GM10847 (cell line): ENCODE results near the gene SPRY1.

Experiments
- POLR2A ChIP-seq: IDR thresholded peaks from 2 replicates; pipeline ENCODE4 v1.6.1; 2011; ENCODE audit not compliant: insufficient read length; ENCODE audit errors: extremely low read depth

Gene SPRY1, protein sequence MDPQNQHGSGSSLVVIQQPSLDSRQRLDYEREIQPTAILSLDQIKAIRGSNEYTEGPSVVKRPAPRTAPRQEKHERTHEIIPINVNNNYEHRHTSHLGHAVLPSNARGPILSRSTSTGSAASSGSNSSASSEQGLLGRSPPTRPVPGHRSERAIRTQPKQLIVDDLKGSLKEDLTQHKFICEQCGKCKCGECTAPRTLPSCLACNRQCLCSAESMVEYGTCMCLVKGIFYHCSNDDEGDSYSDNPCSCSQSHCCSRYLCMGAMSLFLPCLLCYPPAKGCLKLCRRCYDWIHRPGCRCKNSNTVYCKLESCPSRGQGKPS

DNA sequence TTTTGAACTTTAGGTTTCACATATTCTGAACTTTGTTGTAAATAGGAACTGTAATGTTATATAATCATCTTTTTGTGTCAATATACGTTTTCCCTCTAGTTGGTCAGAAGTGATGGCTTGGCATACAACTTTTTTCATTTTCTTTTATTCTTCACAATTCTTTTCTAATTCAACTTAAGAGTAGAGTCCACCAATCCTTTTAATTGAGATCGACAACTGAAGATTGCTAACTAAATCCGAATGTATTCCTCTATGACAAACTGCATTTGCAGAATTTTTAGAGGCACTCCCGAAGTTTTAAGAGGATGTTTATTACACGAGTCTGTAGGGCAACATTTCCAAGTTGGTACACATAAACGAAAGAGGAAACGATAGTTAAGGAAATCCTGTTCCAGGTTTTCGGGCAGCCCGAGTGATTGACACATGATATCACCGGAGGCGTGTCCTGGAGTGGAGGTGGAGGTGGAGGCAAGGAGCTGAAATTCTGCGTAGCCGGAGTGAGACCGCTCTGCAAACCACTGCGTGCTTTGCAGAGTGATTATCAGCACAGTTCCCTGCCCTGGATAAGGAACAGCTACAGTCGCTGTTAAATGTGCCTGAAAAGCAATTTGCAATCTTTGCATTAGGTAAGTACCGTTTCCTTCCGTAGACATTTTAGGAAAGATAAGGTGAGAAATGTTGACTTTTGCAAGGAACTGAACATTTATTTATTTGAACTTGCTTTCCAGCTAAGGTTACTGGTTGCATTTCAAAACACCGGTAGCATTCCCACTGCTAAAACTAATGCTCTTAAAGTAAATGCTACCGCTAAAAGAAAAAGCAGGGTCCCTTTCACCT lies at the start of gene SPRY1:
Gene SPRY1 (plus strand): TSS at position 489 of the 837 bp plus-strand sequence. CDS start 4,797 bp downstream, outside the sequence.
- TF ChIP-seq POLR2A = no peak

DNA sequence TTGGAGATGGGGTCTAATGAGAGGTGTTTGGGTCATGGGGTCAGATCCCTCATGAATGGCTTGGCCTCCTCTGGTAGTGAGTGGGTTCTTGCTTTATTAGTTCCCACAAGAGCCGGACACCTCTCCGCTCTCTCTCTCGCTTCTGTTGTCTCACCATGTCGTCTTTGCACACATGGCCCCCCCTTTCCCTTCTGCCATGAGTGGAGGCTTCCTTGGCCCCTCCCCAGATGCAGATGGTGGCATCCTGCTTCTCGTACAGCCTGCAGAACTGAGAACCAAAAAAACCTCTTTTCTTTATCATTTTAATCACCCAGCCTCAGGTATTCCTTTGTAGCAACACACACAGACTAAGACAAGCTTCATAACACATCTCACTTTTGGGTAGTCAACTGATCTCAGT lies 49.6 kb upstream of the SPRY1 start:
- no peak for TF ChIP-seq POLR2A

DNA sequence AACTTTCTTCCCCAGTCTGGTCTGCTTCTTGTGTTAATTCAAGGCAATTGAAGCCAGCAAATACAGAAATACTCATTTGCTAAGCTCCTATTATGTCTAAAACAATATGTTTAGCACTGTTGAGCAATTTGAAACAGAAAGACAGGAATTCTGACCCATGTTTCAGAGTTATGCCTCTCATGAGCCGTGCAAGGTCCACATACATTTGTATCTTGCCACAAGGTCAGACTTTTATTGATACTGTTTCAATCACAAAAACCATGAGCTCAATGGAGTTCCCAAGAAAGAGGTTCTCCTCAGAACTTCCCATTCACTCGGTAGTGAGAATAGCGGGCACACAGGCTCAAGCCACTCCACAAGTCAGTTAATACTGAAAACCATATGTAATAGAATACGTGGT lies 47.6 kb upstream of the SPRY1 start:
- TF ChIP-seq POLR2A = no peak

DNA sequence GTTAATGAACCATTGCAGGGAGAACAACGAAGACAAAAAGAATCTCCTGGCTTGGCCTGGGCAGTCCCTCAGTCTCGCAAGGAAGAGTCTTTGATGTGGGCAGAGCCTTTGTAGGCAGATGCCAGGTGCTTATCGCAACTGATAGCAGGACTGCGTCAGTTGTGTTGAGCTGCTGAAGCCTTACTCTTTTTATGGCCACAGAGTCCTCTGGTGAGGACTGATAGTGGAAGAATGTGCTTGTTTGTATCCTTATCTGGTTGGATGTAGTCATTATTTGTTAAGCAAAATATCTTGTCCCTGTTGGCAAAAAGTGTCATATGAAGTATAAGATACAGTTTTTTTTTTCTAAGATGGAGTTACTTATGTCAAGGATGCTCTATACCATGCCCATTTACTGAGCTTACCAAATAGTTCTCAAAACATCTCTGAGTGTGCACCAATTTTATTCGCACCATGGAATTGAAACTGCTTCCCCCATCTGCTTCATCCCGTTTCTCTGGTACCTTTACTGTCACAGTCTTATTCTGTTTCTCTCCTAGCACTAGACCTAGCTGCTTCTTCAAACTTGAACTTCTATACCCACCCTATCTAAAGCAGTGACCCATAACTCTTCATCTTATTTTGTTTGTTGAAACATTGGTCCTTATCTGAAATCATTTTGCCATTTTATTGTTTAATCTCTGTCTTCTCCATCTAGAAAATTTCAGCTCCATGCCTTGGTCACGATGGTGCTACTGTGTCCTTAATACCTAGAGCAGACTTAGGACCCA lies 47.0 kb upstream of the SPRY1 start:
- no peak for TF ChIP-seq POLR2A

DNA sequence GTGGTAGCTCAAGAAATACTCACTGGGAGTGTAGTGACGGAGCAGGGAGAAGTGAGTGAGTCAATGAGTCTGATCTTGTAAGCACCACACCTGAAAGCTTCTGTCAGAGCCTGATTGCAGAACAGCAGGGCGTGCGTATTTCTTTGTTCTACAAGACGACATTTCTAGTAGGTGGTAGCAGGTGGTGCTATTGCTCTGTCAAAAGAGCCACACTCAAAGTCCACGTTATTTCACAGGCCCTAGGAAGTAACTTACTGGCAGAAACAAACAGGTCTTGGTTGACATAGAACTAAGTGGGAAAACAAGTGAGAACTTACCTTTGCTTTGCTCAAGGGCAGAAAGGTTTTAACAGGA lies 46.4 kb upstream of the SPRY1 start:
- TF ChIP-seq POLR2A = no peak

DNA sequence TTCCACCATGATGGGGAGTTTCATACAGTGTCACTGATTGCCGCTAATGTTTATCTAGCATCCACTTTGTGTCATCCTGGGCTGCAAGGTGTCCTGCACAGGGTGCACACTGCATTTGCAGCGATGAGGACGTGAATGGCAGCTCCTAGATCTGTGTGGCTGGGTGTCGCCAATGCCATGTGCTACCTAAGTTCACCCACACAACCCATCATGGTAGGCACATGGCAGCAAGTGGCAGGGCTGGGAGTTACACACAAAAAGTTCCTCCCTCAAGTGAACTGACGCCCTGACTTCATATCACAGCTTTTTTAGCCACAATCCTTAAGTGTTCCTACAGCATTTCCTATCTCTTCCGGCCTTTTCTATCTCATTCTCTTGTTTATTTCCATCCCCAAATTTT lies 45.9 kb upstream of the SPRY1 start:
- no peak for TF ChIP-seq POLR2A

DNA sequence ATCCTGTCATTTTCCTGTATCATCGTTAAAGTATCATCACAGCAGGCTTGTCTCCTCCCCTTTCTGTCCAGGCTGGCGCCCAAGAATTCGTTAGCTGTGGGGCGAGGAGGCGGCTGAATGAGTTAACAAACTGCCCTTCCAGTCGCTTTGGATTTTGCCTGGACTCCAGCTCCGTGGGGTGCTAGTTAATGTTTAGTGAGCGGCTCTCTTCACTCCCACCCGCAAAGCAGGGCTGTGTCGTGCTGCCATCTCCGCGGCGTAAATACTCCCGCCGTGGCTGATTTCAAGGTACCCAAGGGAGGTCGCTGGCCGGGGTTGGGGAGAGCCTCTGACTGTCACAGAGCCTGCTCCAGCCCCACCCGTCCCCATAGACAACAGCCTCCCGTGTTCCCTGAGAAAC lies 44.9 kb upstream of the SPRY1 start:
- no peak for TF ChIP-seq POLR2A

DNA sequence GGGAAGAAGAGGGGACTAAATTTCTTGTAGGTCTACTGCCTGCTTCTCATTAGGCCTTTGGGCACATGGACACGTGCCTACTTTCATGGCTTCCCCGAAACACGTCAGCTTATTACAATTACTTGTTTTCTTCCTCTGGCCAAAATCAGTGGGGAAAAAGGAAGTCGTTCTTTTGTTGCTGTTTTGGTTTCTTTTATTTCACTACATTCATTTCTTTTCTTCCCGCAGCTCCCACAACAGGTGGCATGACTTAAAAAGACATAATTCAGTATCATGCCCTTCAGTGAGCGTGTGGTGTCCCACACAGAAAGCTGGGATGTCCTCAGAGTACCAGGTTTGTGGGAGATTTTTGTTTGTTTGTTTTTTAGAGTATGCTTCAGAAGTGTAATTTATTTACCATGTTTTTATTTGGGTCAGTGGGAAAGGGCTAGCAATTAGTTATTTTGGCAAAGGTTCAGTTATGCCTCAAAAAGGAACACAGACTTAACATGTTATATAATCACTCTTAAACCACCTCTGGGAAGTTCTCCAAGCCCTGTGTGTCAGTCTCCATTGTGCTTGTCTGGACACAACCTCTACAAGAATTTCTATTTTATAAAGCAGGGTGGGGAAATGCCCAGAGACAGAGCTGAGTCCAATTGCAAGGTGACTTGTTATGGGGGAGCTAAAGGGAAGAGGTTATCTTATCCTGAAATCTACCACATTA lies 44.2 kb upstream of the SPRY1 start:
- TF ChIP-seq POLR2A = no peak

DNA sequence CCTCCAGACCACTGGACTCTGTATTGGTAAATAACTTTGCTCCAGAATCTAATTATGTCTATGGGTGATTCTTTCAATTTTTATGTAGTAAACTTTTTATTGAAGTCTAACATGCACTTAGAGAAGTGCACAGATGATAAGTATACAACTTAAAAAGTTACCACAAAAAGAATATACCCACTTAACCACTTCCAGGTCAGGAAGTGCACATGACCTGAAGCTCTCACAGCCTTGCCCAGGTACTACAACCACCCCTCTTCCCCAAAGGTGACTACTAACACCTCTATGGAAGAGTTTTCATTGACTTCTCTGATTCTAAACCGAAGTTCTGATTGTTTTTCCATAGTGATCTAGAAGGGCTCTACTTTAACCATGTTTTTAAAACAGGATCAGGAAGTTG lies 43.6 kb upstream of the SPRY1 start:
- TF ChIP-seq POLR2A = no peak

DNA sequence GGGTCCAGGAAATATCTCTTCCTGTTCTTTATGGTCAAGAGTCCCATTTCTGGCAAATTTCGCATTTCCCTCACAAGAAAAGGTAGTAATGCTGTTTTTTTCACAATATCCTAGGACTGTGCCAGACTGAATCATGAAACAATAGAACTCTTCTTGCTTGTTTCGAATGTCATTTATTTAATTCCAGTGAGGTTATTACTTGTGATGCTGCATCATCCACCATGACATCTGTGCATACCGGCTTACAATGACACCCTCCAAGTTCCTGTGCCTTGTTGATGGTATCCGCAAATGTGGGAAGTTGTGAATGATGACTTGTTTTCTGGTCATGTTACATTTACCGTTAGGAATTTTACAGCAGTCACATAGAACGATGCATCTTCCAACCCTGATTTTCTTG lies 42.9 kb upstream of the SPRY1 start:
- no peak for TF ChIP-seq POLR2A

DNA sequence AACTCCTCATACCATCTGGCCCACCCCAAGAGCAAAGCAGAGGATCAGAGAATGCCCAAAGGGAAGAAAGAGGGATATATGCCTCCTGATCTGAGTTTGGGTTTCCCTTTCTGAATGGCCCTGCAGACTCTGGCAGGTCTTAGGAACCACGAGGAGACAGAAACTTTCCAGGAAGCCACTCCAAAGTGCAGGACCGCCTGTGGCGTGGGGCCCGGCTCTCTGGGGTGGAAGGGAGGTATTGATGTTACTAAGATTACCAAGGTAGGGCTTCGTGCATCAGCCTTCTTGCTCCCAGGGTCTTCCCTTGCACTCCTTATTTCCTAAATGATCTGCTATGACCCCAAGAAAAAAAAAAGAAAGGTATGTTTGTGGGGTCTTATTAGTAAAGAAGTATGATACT lies 41.9 kb upstream of the SPRY1 start:
- no peak for TF ChIP-seq POLR2A

DNA sequence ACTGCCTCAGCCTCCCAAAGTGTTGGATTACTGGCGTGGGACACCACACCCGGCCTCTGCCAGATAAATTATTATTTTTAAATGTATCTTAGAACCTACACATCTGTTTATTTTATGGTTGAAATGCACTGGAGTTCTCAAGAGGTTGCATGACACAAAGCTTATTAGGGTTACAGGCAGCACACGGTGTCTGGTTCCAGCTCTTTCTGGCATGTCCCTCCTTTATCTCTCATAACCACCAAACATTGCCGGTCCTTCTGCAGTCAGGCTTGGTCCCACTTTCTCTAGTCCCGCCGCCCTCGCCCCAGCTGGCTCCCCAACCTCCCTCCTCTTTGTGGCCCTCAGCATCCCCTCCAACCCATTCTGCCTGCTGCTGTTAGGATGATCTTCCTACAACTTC lies 39.7 kb upstream of the SPRY1 start:
- TF ChIP-seq POLR2A = no peak

DNA sequence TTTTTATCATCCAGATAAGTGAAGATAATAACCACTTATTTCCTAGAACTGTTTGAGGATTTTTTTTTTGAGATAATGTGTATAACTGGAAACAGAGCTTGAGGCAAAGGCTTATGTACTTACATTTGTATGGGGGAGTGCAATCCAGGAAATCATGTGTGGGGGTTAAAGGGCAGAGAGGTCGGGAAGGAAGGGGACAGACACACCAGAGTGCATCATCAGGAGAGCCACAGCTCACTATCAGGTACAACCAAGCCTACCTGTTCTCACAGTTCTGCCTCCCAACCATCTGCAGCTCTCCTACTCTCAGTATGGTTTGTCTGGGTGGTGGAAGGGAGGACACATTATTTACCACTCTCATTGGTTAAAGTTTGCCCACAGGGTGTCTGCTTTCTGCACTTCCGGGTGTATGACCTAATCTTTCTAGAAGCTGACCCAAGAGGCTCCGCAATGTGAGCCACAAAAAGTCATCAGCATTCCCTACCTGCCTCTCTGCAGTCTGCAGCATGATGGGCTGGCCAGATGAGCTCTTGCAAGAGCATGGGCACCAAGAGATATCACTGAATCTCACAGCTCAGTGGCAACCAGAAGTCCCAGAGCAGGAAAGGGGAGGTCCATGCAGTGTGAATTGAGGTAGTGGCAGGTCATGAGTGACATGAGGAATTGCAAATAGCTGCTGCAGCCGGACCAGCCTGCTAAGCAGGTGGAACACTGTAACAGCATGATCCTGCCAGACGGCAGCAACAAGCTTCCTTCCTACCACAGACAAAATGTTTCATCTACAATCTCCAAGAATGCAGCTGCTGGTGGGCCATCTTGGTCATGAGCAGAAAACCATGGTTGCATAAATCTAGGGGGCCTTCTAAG lies 36.9 kb upstream of the SPRY1 start:
- no peak for TF ChIP-seq POLR2A

DNA sequence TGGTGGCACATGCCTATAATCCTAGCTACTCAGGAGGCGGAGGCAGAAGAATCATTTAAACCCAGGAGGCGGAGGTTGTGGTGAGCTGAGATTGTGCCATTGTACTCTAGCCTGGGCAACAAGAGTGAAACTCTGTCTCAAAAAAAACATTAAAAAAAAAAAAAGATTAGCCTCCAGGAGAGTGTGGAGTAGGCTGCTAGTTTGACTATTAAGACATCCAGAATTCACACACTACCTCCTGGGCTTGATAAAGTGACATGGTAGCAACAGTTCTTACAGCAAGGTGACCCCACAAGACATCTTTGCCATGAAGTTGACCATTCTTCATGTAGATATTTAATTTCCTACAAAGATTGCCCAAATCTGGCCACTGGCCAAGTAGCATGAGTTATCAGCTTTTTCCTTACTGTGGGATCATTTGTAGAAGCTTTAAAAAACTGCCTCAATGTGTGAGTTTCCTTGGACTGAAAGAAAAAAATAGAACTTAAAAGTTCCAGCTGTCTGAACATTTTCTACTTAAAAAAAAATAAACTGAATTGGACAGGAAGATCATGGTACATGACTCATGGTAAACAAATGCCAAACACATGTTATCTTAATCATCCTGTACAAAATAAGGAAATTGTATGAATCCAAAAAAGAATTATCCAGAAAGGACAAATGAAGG lies 35.3 kb upstream of the SPRY1 start:
- no peak for TF ChIP-seq POLR2A
